Measurements from ENCODE around the gene IL6ST.
A peak's percentile ranks its signal among the peaks of the same experiment; 100 is the strongest.
"Not testable (repeated sequence)": the region's sequence is repeated elsewhere in the genome, so short reads cannot be mapped to it uniquely, and the experiment has no call there.

Gene IL6ST

DNA sequence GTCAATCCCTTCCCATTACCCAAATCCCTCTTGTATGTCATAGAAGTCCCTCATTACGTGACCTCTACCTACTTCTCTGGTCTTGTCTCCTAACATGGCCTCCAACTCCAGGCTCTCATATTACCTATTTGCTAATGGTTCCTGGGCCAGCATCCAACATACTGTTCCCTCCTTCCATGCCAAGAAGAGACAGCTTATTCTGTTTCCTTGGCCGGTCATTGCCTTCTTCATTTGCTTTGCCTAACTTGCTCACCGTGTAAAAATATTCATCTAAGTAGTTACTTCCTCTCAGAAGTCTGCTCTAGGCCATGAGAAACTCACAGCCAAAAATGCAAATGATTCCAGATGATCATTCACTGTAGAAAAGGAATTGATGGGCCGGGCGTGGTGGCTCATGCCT is 8.9 kb upstream of the IL6ST start:
- H3K4me3 ChIP-seq (ENCODE audit: low read length): peak overlapping the region; percentile 12
- H3K27me3 ChIP-seq (replicated peaks; ENCODE audit: control insufficient read depth, insufficient read depth, low read length): no peaks in the 10 kb centered on the region
- no peak overlapping the region for H3K9ac ChIP-seq (ENCODE audit: low read length)
- H3K9me3 ChIP-seq (ENCODE audit: control insufficient read depth, low read length): no peaks in the 10 kb centered on the region
- peak; percentile 82 for DNase-seq (ENCODE audit: low read depth)
- H3K4me1 ChIP-seq (ENCODE audit: control insufficient read depth, insufficient read depth, low read length): peaks cover 14% of the 10 kb centered on the region
- no peaks in the 10 kb centered on the region for H3K36me3 ChIP-seq (ENCODE audit: control insufficient read depth, insufficient read depth, low read length, severe bottlenecking)

DNA sequence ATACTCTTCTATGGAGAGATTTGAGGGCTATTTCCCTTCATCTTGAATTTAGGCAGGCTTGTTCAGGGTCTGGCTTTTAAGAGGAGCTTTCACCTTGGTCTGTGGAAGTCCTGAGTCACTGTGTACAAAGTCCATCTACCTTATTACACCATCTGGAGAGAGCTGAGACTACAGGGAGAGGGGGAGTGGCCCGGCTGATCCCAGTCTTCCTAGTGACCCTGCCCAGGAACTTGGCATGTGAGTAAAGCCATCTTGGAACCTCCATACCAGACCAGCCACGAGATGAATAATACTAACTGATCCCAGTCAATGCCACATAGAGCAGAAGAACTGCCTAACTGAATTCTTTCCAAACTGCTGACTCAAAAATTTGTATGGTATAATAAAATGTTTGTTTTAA is 8.4 kb upstream of the IL6ST start:
- no peak overlapping the region for H3K9ac ChIP-seq (ENCODE audit: low read length)
- no peaks in the 10 kb centered on the region for H3K9me3 ChIP-seq (ENCODE audit: control insufficient read depth, low read length)
- peak overlapping the region; percentile 12 for H3K4me3 ChIP-seq (ENCODE audit: low read length)
- no peaks in the 10 kb centered on the region for H3K36me3 ChIP-seq (ENCODE audit: control insufficient read depth, insufficient read depth, low read length, severe bottlenecking)
- H3K4me1 ChIP-seq (ENCODE audit: control insufficient read depth, insufficient read depth, low read length): peaks cover 14% of the 10 kb centered on the region
- peak; percentile 76 for DNase-seq (ENCODE audit: low read depth)
- H3K27me3 ChIP-seq (replicated peaks; ENCODE audit: control insufficient read depth, insufficient read depth, low read length): no peaks in the 10 kb centered on the region

DNA sequence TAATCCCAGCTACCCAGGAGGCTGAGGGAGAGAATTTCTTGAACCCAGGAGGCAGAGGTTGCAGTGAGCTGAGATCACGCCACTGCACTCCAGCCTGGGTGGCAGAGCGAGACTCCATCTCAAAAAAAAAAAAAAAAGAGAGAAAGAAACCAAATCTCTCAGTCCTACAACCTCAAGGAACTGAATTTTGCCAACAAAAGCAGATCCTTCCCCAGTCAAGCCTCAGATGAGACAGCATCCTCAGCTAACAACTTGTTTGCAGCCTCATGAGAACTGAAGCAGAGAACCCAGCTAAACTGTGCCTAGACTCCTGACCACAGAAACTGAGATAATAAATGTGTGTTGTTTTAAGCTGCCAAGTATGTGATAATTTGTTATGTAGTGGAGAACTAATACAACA is 7.5 kb upstream of the IL6ST start:
- H3K4me3 ChIP-seq (ENCODE audit: low read length): no peak overlapping the region
- H3K36me3 ChIP-seq (ENCODE audit: control insufficient read depth, insufficient read depth, low read length, severe bottlenecking): no peaks in the 10 kb centered on the region
- no peaks in the 10 kb centered on the region for H3K9me3 ChIP-seq (ENCODE audit: control insufficient read depth, low read length)
- DNase-seq (ENCODE audit: low read depth): no peak
- no peaks in the 10 kb centered on the region for H3K27me3 ChIP-seq (replicated peaks; ENCODE audit: control insufficient read depth, insufficient read depth, low read length)
- peaks cover 14% of the 10 kb centered on the region for H3K4me1 ChIP-seq (ENCODE audit: control insufficient read depth, insufficient read depth, low read length)
- no peak overlapping the region for H3K9ac ChIP-seq (ENCODE audit: low read length)

DNA sequence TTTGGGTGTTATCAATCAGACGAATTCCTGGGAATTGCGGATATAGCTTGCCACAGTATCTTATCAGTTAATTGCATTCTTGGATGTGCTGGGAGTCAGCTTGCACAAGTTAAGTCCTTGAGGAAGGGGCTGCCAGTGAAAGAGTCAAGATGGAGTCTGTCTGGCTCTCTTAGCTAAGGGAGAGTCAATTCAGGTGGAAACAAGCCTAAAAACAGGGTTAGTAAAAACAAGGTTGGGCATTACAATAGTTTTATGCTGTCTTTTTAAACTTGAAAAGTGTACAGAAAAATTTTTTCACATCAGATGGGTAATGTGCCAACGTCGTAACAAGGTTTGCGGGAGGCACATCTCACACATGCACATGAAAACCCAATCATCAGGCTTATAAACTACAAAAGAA is 5.5 kb upstream of the IL6ST start:
- not testable (repeated sequence) for H3K27me3 ChIP-seq (replicated peaks; ENCODE audit: control insufficient read depth, insufficient read depth, low read length); H3K4me3 ChIP-seq (ENCODE audit: low read length); H3K9me3 ChIP-seq (ENCODE audit: control insufficient read depth, low read length); H3K36me3 ChIP-seq (ENCODE audit: control insufficient read depth, insufficient read depth, low read length, severe bottlenecking); H3K9ac ChIP-seq (ENCODE audit: low read length); DNase-seq (ENCODE audit: low read depth)
- peaks cover 29% of the 10 kb centered on the region for H3K4me1 ChIP-seq (ENCODE audit: control insufficient read depth, insufficient read depth, low read length)

DNA sequence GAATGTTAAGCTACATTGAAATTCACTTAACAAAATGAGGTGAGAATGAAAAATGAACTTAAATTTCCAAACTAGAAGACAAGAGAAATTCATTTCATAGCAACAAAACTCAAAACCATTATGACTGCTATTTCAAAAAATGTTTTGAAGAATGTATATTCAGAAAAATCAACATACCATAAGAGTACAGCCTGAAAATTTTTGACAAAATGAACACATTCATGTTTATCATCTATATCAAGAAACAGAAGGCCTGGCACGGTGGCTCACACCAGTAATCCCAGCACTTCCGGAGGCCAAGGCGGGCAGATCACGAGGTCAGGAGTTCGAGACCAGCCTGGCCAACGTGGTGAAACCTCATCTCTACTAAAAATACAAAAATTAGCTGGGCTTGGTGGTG is 4.2 kb upstream of the IL6ST start:
- Histone ChIP-seq H3K36me3 (ENCODE audit: control insufficient read depth, insufficient read depth, low read length, severe bottlenecking) (no peaks in the 10 kb centered on the region), H3K9me3 (ENCODE audit: control insufficient read depth, low read length) (no peaks in the 10 kb centered on the region), H3K9ac (ENCODE audit: low read length) (no peak overlapping the region), H3K4me3 (ENCODE audit: low read length) (no peak overlapping the region), H3K27me3 (replicated peaks; ENCODE audit: control insufficient read depth, insufficient read depth, low read length) (no peaks in the 10 kb centered on the region), H3K4me1 (ENCODE audit: control insufficient read depth, insufficient read depth, low read length) (peaks cover 29% of the 10 kb centered on the region)
- peak; percentile 40 for DNase-seq (ENCODE audit: low read depth)

DNA sequence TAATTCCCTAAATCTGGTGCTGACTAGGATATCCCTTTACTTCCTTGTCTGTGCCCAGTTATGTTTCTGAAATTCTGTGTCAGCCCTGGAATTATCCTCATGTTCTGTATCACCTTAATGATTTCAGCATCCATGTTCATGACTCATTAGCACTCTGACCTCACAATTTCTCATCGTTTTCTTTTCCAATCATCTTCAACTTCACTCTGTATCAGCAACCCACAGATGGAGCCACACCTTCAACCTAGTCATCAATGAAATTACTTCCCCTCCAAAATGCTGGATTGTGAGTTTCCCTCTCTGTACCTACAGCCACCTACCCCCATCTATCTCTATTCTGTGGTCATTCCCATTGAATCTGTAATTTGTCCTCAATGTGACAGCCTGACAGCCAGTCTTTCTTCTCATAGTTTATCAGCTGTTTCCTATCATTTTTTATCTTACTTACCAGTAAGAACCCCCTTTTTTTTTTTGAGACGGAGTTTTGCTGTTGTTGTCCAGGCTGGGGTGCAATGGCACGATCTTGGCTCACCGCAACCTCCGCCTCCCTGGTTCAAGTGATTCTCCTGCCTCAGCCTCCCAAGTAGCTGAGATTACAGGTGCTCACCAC is 3.1 kb upstream of the IL6ST start:
- Histone ChIP-seq H3K4me3 (ENCODE audit: low read length) (no peak overlapping the region), H3K4me1 (ENCODE audit: control insufficient read depth, insufficient read depth, low read length) (peaks cover 18% of the 10 kb centered on the region)

DNA sequence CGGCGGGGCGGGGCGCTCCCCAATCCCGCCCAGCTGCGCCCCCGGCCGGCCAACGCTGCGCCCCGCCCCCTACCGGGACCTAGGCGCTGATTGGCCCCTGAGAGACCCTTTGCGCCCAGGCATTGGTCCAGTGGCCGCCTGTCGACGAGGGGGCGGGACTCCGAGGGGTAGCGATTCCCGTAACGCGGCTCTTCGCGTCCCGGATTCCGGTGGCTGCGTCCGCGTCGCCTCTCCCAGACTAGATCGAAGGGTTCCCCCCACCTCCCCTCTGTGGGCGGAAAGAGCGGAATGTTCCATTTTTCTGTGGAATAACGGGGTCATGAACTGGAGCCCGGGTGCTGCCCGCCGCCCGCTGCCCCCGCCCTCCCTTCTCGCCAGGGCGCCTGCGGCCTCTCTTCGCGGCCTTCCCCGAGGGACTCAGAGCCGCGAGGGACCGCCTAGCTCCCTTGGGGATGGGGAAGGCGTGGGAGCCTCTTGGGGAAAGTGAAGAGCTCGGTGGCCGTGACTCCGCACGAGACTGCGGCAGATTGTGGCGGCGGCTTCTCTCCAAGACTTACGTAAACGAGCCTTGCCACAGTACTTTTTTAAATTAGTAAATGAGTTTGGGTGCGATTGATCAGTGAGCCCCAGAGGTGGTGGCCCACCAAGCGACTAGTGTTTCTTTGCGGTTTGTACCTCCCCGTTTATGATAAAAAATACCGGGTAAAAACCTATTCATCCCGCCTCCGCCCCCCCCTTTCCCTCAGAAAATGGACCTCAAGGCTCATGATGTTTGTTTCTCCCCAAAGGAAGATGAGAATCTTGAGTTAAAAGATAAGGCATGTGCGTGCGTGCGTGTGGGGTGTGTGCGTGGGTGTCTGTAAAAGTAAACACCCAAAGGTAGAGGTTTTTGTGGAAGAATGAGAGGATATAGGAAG is 493 bp upstream of the IL6ST start:
- H3K4me1 ChIP-seq (ENCODE audit: control insufficient read depth, insufficient read depth, low read length): peaks cover 38% of the 10 kb centered on the region
- peak; percentile 99 for DNase-seq (ENCODE audit: low read depth)
- peak overlapping the region; percentile 96 for H3K4me3 ChIP-seq (ENCODE audit: low read length)
- no peaks in the 10 kb centered on the region for H3K9me3 ChIP-seq (ENCODE audit: control insufficient read depth, low read length)
- no peaks in the 10 kb centered on the region for H3K27me3 ChIP-seq (replicated peaks; ENCODE audit: control insufficient read depth, insufficient read depth, low read length)
- peak overlapping the region; percentile 100 for H3K9ac ChIP-seq (ENCODE audit: low read length)
- H3K36me3 ChIP-seq (ENCODE audit: control insufficient read depth, insufficient read depth, low read length, severe bottlenecking): no peaks in the 10 kb centered on the region

More for the DNA sequence above, 3.1 kb upstream of the IL6ST start:
- Histone ChIP-seq H3K9ac (ENCODE audit: low read length) (no peak overlapping the region), H3K36me3 (ENCODE audit: control insufficient read depth, insufficient read depth, low read length, severe bottlenecking) (no peaks in the 10 kb centered on the region), H3K9me3 (ENCODE audit: control insufficient read depth, low read length) (no peaks in the 10 kb centered on the region), H3K27me3 (replicated peaks; ENCODE audit: control insufficient read depth, insufficient read depth, low read length) (no peaks in the 10 kb centered on the region)
- DNase-seq (ENCODE audit: low read depth): peak; percentile 61

DNA sequence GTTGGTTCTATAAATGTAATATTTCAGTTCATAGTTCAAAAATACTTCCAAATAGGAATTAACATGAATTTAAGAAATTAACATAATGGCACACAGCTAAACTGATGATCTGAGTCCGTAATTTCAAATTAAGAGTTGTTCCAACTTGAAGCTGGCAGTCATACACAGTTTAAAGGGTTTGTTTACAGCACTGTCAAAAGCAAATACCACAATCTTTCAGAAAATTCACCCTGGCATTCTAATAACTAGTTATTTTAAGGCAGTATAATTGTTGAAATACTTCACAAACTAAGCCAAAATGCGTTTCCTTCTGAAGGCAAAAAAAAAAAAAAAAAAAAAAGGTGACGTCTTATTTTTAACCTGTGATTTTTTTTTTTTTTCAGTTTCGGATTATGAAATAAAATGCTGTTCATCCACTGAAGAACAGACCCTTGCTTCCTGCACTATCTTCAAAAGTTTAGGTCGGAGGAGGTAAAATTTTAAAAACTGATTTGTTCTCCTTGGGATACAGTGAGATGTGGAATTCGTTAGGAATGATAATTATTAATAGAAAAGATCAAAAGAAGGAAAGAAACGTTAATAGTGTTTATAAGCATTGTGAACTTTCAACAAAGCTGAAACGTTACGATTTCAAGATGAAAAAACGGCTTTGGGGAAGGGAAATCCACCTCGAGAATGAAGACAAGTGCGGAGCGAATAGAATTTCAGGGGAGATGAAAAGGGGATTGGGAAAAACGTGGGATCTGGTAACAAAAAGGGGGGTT is 850 bp downstream of the IL6ST start:
- no peaks in the 10 kb centered on the region for H3K9me3 ChIP-seq (ENCODE audit: control insufficient read depth, low read length)
- no peaks in the 10 kb centered on the region for H3K36me3 ChIP-seq (ENCODE audit: control insufficient read depth, insufficient read depth, low read length, severe bottlenecking)
- H3K27me3 ChIP-seq (replicated peaks; ENCODE audit: control insufficient read depth, insufficient read depth, low read length): no peaks in the 10 kb centered on the region
- DNase-seq (ENCODE audit: low read depth): peak; percentile 57
- peak overlapping the region; percentile 96 for H3K4me3 ChIP-seq (ENCODE audit: low read length)
- peak overlapping the region; percentile 100 for H3K9ac ChIP-seq (ENCODE audit: low read length)
- peaks cover 51% of the 10 kb centered on the region for H3K4me1 ChIP-seq (ENCODE audit: control insufficient read depth, insufficient read depth, low read length)

DNA sequence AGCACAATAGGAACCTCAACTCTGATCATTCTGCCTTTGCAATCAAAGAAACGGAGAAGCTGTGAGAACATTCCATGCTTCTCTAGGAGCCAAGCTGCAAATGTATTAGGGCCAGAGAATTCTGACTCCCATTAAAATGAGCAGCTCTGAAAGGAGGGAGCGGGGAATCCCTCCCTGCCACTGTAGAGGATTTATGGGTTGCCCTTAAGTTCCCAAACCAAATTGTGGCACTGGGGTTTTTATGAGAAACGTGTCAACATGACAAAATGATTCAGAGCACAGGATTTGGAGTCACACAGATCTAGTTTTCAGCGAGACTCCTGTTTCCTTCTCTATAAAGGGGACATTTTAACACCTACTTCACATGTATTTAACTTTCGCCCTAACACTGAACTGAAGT is 1.8 kb downstream of the IL6ST start:
- H3K4me1 ChIP-seq (ENCODE audit: control insufficient read depth, insufficient read depth, low read length): peaks cover 52% of the 10 kb centered on the region
- DNase-seq (ENCODE audit: low read depth): peak; percentile 61
- H3K9me3 ChIP-seq (ENCODE audit: control insufficient read depth, low read length): no peaks in the 10 kb centered on the region
- no peaks in the 10 kb centered on the region for H3K27me3 ChIP-seq (replicated peaks; ENCODE audit: control insufficient read depth, insufficient read depth, low read length)
- no peaks in the 10 kb centered on the region for H3K36me3 ChIP-seq (ENCODE audit: control insufficient read depth, insufficient read depth, low read length, severe bottlenecking)
- peak overlapping the region; percentile 100 for H3K9ac ChIP-seq (ENCODE audit: low read length)
- H3K4me3 ChIP-seq (ENCODE audit: low read length): peak overlapping the region; percentile 96

DNA sequence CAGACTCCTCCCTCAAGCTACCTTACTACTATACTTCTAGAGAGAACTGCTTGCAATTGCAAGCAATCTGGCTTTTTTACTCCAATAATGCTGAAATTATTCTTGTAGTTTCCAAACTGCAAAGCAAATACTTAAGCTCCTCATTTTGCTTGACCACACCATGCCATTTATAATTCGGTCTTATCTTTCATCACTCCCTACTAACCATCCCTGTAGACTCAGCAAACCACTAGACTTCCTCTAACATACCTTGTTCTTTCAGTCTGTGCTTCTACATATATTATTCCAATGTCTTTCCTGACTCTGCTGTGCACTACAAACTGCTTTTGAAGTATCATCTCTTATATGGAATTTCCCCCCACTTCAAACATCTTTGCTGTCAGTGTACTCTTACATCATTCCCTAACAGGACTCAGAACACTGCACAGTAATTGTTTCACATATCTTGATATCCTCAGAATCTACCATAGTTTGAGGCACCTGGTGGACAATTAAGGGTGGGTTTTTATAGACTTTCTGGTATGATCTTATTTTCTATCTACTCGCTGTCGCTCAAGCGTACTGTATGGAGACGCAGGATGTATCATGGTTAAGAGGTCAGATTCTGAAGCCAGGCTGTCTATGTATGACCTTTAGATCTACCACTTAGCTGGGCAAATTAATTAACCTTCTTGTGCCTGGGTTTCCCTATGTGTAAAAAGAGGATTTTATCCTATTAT is 2.8 kb downstream of the IL6ST start:
- Histone ChIP-seq H3K27me3 (replicated peaks; ENCODE audit: control insufficient read depth, insufficient read depth, low read length) (no peaks in the 10 kb centered on the region), H3K4me1 (ENCODE audit: control insufficient read depth, insufficient read depth, low read length) (peaks cover 49% of the 10 kb centered on the region), H3K9ac (ENCODE audit: low read length) (peak overlapping the region; percentile 100), H3K4me3 (ENCODE audit: low read length) (peak overlapping the region; percentile 96), H3K9me3 (ENCODE audit: control insufficient read depth, low read length) (no peaks in the 10 kb centered on the region), H3K36me3 (ENCODE audit: control insufficient read depth, insufficient read depth, low read length, severe bottlenecking) (peaks cover 6% of the 10 kb centered on the region)
- DNase-seq (ENCODE audit: low read depth): peak; percentile 37
